ENCODE results near the gene RALGAPA2. TPM values are rescaled to one million over a fixed set of nuclear protein-coding genes. Genes with fewer than 3 reads are reported as not detected.

RALGAPA2 gene
- total and polyA plus RNA-seq, 2 of the 13 experiments (the other 11 are each of a cell fraction or from before 2014, with no cell fraction given) = 13.8 to 17.7 TPM

DNA sequence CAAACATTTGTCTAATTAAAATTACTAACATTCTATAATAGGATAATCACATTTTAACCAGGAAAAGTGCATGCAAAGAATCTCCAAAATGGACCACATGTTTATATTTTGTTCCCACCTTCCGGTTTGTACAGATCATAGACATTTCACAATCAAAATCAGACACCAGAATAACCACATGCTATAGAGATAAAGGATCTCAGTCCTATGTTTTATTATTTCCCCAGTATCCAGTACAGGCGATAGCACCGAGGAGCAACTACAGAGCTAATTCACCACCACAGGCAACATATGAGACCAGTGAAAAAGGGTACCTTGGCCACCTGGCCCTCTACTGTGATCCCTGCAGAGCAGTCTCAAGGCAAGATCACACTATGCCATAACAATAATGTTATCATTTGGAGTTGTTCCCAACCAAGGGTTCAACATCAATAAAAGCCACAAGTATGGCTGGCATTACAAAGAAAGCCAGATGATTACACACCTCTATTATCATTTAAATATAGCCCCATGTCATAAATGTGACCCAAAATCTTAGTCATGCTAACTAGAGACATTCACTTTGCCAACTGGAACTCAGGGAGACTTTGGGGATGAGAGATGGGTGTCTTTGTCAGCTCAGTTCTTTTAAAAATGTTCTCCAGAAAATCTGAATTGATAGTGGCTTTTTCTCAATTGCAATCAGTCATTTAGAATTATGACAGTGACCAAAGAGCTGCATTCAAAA is 46.7 kb downstream of the RALGAPA2 start:
- no peak overlapping the region for H3K9ac ChIP-seq (ENCODE audit: insufficient read depth, low read depth, low read length)
- H3K79me2 ChIP-seq (ENCODE audit: insufficient read depth, low read length) = no peaks in the 10 kb centered on the region
- peak; percentile 55 for FAIRE-seq
- no peaks in the 10 kb centered on the region for H3K27me3 ChIP-seq (ENCODE audit: control insufficient read depth in 1 of 2, insufficient read depth in 2 of 2, low read length in 2 of 2)
- H3K4me2 ChIP-seq (ENCODE audit: low read depth, low read length) = no peak overlapping the region
- ChIA-PET POLR2A (no interaction called here), CTCF (ENCODE audit: low intra/inter-chr PET ratio, low total read pairs) (interaction anchor here (1.0 to 4.0 kb wide), 4 partner anchors 154 to 195 kb away, joined by 3 to 95 read pairs (median 6); no protein-coding TSS in a partner anchor)
- no peaks in the 10 kb centered on the region; a peak in 1 of 5 replicates for H3K36me3 ChIP-seq (replicated peaks in 1 of 2; ENCODE audit: control insufficient read depth in 1 of 2, insufficient read depth in 2 of 2, low read length in 2 of 2)
- no peak for ATAC-seq
- peaks cover 10% of the 10 kb centered on the region for H4K20me1 ChIP-seq (ENCODE audit: insufficient read depth, low read length)
- WGBS (ENCODE audit: low lambda C conversion rate) = 92% methylated on average over 3 of the region's 3 CpGs
- no peak overlapping the region for H3K4me3 ChIP-seq (replicated peaks in 1 of 3; ENCODE audit: insufficient read depth in 1 of 3, low read depth in 2 of 3, low read length in 3 of 3)
- no peak for DNase-seq (ENCODE audit: low spot score)
- no peaks in the 10 kb centered on the region for H3K4me1 ChIP-seq (ENCODE audit: insufficient read depth, low read length)
- H3K9me3 ChIP-seq (ENCODE audit: low read length) = no peaks in the 10 kb centered on the region
- H2AFZ ChIP-seq (ENCODE audit: low read length) = no peak overlapping the region
- H3K27ac ChIP-seq (ENCODE audit: extremely low read length, insufficient read depth, low read length) = no peak overlapping the region
- intact Hi-C loops (cut with micrococcal nuclease; ENCODE audit: unreplicated experiment) (loop anchor here (1.0 kb wide), 1 partner anchor 160 kb away; no protein-coding TSS in a partner anchor), in situ Hi-C loops (cut with HindIII; ENCODE audit: extremely low pct_ligation_motif_present, low pct_unique_long_range_greater_than_20kb) (no loop called here)
- TF ChIP-seq ASH2L (IDR thresholded peaks at IDR 0.05; ENCODE audit: insufficient read length, low read depth, low read length) = no peak
- TF ChIP-seq EEA1 (CRISPR knock-in tag; IDR thresholded peaks at IDR 0.05; ENCODE audit: borderline replicate concordance) = no peak
- TF ChIP-seq ZNF883 (CRISPR knock-in tag; IDR thresholded peaks at IDR 0.05; ENCODE audit: not compliant biosample characterization) = no peak
- TF ChIP-seq GFI1 (CRISPR knock-in tag; IDR thresholded peaks at IDR 0.05; ENCODE audit: borderline replicate concordance) = no peak
- TF ChIP-seq NFE2L2 (IDR thresholded peaks at IDR 0.05; ENCODE audit: low read length) = no peak
- no peak for TF ChIP-seq ARNT (IDR thresholded peaks at IDR 0.05)
- no peak for TF ChIP-seq ZZZ3 (CRISPR knock-in tag; IDR thresholded peaks at IDR 0.05; ENCODE audit: borderline replicate concordance)
- TF ChIP-seq ZNF709 (CRISPR knock-in tag; IDR thresholded peaks at IDR 0.05) = no peak
- TF ChIP-seq, protein P1, sequence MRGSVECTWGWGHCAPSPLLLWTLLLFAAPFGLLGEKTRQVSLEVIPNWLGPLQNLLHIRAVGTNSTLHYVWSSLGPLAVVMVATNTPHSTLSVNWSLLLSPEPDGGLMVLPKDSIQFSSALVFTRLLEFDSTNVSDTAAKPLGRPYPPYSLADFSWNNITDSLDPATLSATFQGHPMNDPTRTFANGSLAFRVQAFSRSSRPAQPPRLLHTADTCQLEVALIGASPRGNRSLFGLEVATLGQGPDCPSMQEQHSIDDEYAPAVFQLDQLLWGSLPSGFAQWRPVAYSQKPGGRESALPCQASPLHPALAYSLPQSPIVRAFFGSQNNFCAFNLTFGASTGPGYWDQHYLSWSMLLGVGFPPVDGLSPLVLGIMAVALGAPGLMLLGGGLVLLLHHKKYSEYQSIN (CRISPR knock-in tag; IDR thresholded peaks at IDR 0.05; ENCODE audit: borderline replicate concordance) = no peak
- TF ChIP-seq TOE1 (CRISPR knock-in tag; IDR thresholded peaks at IDR 0.05) = no peak
- no peak for TF ChIP-seq CC2D1A (CRISPR knock-in tag; IDR thresholded peaks at IDR 0.05)
- TF ChIP-seq, protein P2, sequence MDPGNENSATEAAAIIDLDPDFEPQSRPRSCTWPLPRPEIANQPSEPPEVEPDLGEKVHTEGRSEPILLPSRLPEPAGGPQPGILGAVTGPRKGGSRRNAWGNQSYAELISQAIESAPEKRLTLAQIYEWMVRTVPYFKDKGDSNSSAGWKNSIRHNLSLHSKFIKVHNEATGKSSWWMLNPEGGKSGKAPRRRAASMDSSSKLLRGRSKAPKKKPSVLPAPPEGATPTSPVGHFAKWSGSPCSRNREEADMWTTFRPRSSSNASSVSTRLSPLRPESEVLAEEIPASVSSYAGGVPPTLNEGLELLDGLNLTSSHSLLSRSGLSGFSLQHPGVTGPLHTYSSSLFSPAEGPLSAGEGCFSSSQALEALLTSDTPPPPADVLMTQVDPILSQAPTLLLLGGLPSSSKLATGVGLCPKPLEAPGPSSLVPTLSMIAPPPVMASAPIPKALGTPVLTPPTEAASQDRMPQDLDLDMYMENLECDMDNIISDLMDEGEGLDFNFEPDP (CRISPR knock-in tag; conservative IDR thresholded peaks at IDR 0.05) = no peak
- TF ChIP-seq MAFK (conservative IDR thresholded peaks at IDR 0.05 in 1 of 2, IDR thresholded peaks at IDR 0.05 in 1 of 2; ENCODE audit: low read length in 2 of 2) = no peak
- BruUV-seq (replicated peaks) = no TSS peak

Data from HepG2 (cell line).